ENCODE data around the gene IGSF8.

The IGSF8 gene

DNA sequence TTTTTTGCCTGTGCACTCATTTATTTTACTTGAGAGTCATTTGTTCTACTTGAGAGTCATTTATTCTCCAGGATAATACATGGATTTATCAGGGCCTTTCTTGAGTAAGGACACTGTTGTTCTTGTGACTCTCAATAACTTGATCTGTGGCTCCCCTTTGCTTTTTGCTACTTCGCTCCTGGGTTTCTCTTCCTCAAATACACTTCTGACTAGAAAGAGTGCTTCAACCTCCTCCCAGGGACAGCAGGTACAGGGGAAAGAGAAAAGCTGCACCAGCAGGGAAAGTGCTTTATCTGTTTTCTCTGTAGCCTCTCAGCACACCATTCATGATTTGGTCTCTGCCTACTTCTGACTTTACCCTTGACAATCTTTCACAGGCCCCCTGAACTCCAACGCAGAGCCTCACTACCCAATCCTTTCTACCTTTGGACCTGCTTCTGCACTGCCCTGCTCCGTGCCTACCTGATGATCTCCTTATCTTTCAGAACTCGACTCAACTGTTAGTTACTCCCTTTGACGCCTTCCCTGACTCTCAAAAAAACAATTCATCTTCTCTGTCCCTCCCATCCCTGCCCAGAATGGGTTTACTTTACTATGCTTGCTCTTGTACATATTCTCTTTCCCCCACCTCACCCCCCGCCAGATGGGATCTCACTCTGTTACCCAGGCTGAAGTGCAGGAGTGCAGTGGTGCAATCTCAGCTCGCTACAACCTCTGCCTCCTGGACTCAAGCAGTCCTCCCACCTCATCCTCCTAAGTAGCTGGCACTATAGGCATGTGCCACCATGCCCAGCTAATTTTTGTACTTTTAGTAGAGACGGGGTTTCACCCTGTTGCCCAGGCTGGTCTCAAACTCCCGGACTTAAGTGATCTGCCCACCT lies 51.1 kb downstream of the IGSF8 start:
- no peak for DNase-seq (ENCODE audit: low spot score)
- Histone ChIP-seq H3K27me3 (ENCODE audit: insufficient read depth, poor library complexity, severe bottlenecking) (no peaks in the 10 kb centered on the region), H3K27ac (ENCODE audit: poor library complexity, severe bottlenecking) (no peak overlapping the region), H3K36me3 (ENCODE audit: low read depth) (no peaks in the 10 kb centered on the region), H3K4me3 (ENCODE audit: severe bottlenecking) (no peak overlapping the region), H3K4me1 (ENCODE audit: insufficient read depth, poor library complexity, severe bottlenecking) (no peaks in the 10 kb centered on the region), H3K9me3 (ENCODE audit: severe bottlenecking) (no peaks in the 10 kb centered on the region)
- TF ChIP-seq CTCF (IDR thresholded peaks at IDR 0.05; ENCODE audit: poor library complexity, severe bottlenecking), result no peak
- ATAC-seq (ENCODE audit: low read depth), result no peak

DNA sequence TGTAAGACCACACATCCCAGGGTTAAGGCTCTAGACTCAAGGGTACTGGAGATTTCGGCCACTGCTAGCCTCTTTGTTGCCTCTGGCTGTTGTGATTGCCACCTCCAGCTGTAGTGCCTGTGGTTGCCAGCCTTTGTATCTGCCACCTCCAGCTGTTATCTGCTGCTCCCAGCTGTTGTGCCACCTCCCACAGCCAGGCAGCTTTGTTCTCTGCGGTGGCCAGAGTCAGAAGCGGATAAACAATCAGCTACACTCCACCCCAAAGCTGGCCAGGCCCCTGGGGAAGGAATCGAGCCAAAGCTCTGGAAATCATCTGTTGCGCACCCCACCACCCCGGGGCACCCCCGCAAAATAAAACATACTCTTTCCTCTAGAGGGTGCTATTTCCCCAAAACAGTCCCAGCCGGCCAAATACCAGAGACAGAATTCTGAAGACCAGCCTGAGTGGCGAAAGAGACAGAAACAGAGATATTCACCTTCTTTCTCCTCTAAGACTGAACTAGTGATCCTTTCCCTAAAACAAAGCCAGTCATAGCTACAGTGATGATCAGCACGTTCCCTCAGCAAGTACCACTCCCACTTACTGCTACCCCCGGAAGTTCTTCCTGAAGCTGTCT lies 51.8 kb downstream of the IGSF8 start:
- ATAC-seq (ENCODE audit: low read depth) (peak; percentile 62), DNase-seq (ENCODE audit: low spot score) (no peak)
- Histone ChIP-seq H3K27ac (ENCODE audit: poor library complexity, severe bottlenecking) (no peak overlapping the region), H3K4me1 (ENCODE audit: insufficient read depth, poor library complexity, severe bottlenecking) (no peaks in the 10 kb centered on the region), H3K27me3 (ENCODE audit: insufficient read depth, poor library complexity, severe bottlenecking) (no peaks in the 10 kb centered on the region), H3K9me3 (ENCODE audit: severe bottlenecking) (no peaks in the 10 kb centered on the region), H3K36me3 (ENCODE audit: low read depth) (no peaks in the 10 kb centered on the region), H3K4me3 (ENCODE audit: severe bottlenecking) (no peak overlapping the region)
- TF ChIP-seq CTCF (IDR thresholded peaks at IDR 0.05; ENCODE audit: poor library complexity, severe bottlenecking), result peak; percentile 69

DNA sequence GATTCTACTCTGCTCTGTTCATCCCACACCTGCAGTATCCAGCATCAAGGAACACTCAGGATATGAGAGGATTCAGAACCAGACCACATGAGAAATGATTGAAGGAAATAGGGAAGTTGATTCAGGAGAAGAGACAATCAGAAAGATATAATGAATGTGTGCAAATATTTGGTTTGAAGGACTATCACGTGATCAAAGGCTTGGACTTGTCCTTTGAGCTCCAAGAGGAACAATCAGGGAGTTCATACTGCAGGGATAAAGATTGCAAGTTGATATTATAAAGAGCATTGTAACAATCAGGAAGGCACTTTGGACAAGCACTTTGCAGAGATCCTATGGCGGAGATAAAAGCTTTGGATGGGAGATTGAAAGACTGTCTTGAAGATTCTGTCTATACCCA lies 52.8 kb downstream of the IGSF8 start:
- Histone ChIP-seq H3K9me3 (ENCODE audit: severe bottlenecking) (no peaks in the 10 kb centered on the region), H3K4me3 (ENCODE audit: severe bottlenecking) (no peak overlapping the region), H3K36me3 (ENCODE audit: low read depth) (no peaks in the 10 kb centered on the region), H3K4me1 (ENCODE audit: insufficient read depth, poor library complexity, severe bottlenecking) (no peaks in the 10 kb centered on the region), H3K27me3 (ENCODE audit: insufficient read depth, poor library complexity, severe bottlenecking) (no peaks in the 10 kb centered on the region), H3K27ac (ENCODE audit: poor library complexity, severe bottlenecking) (no peak overlapping the region)
- TF ChIP-seq CTCF (IDR thresholded peaks at IDR 0.05; ENCODE audit: poor library complexity, severe bottlenecking), result no peak
- ATAC-seq (ENCODE audit: low read depth), result no peak
- DNase-seq (ENCODE audit: low spot score), result no peak

GRCh38 chr1:160043543-160043942 lies 54.9 kb downstream of the IGSF8 start:
- Histone ChIP-seq H3K4me1 (ENCODE audit: insufficient read depth, poor library complexity, severe bottlenecking) (no peaks in the 10 kb centered on the region), H3K27me3 (ENCODE audit: insufficient read depth, poor library complexity, severe bottlenecking) (no peaks in the 10 kb centered on the region), H3K4me3 (ENCODE audit: severe bottlenecking) (no peak overlapping the region), H3K27ac (ENCODE audit: poor library complexity, severe bottlenecking) (no peak overlapping the region), H3K36me3 (ENCODE audit: low read depth) (no peaks in the 10 kb centered on the region), H3K9me3 (ENCODE audit: severe bottlenecking) (no peaks in the 10 kb centered on the region)
- DNase-seq (ENCODE audit: low spot score), result no peak
- ATAC-seq (ENCODE audit: low read depth), result no peak
- no peak for TF ChIP-seq CTCF (IDR thresholded peaks at IDR 0.05; ENCODE audit: poor library complexity, severe bottlenecking)

All from RWPE2 (cell line).